Tibial artery (tissue), 4 donors: Measurements from ENCODE around the gene MAGEB4.

Experiments
- DNase-seq, 2 donors: peaks; one replicate each; pipeline ENCODE4 v3.0.0-alpha.2; 2019
- H3K27ac ChIP-seq, 2 donors: fragments of 200-600 bp; sonication (generic) in 1 of 2; 1 replicate in 1 of 2; 2 replicates in 1 of 2; pipeline ENCODE4 v1.5.1; 2018 to 2019; ENCODE audit warnings: mild to moderate bottlenecking in 1 of 2
- H3K27me3 ChIP-seq, 2 donors: fragments of 200-600 bp; sonication (generic) in 1 of 2; one replicate each; pipeline versions ENCODE4 v1.5.1 to v1.6.0; 2016 to 2019
- H3K36me3 ChIP-seq, 3 donors: fragments of 200-600 bp; sonication (generic) in 2 of 3; one replicate each; pipeline ENCODE4 v1.5.1; 2016 to 2019; ENCODE audit warnings: mild to moderate bottlenecking in 2 of 3
- H3K4me1 ChIP-seq, 4 donors: fragments of 200-600 bp; sonication (generic) in 2 of 4; 1 replicate in 3 of 4; 2 replicates in 1 of 4; pipeline ENCODE4 v1.5.1; 2016 to 2019
- H3K4me3 ChIP-seq, 2 donors: fragments of 200-600 bp; sonication (generic) in 1 of 2; 1 replicate in 1 of 2; 2 replicates in 1 of 2; pipeline ENCODE4 v1.5.1; 2018 to 2019; ENCODE audit warnings: mild to moderate bottlenecking in 2 of 2
- H3K9me3 ChIP-seq, 3 donors: fragments of 200-600 bp; sonication (generic) in 1 of 3; one replicate each; pipeline ENCODE4 v1.5.1; 2016 to 2019
- CTCF ChIP-seq, 2 experiments: fragments of 200-600 bp in 1 of 2; fragments of 450-650 bp in 1 of 2; IDR thresholded peaks; one replicate each; pipeline ENCODE4 v1.5.1; 2017 to 2019; ENCODE audit warnings: antibody characterized with exemption in 2 of 2, mild to moderate bottlenecking in 1 of 2, moderate library complexity in 1 of 2
- intact Hi-C: fragments of 100-400 bp; cut with DNase I; formaldehyde crosslinking; loops from one replicate; pipeline ENCODE4 v1.15.0; 2023; ENCODE audit warnings: low total_unique reads

Gene MAGEB4

GRCh38 chrX:30219372-30219771 is 22.4 kb upstream of the MAGEB4 start:
- H3K4me3 ChIP-seq = no peak overlapping the region
- no peak overlapping the region for H3K27ac ChIP-seq
- H3K9me3 ChIP-seq = no peaks in the 10 kb centered on the region
- no peaks in the 10 kb centered on the region for H3K27me3 ChIP-seq
- H3K4me1 ChIP-seq = no peaks in the 10 kb centered on the region
- intact Hi-C loops = no loop called here
- H3K36me3 ChIP-seq = no peaks in the 10 kb centered on the region
- TF ChIP-seq CTCF (IDR thresholded peaks at IDR 0.05) = no peak
- no peak for DNase-seq

GRCh38 chrX:30220661-30221060 is 21.1 kb upstream of the MAGEB4 start:
- no peak overlapping the region for H3K4me3 ChIP-seq
- intact Hi-C loops = no loop called here
- no peaks in the 10 kb centered on the region for H3K4me1 ChIP-seq
- H3K9me3 ChIP-seq = no peaks in the 10 kb centered on the region
- no peak overlapping the region for H3K27ac ChIP-seq
- no peaks in the 10 kb centered on the region for H3K27me3 ChIP-seq
- H3K36me3 ChIP-seq = no peaks in the 10 kb centered on the region
- TF ChIP-seq CTCF (IDR thresholded peaks at IDR 0.05) = no peak
- DNase-seq = no peak

GRCh38 chrX:30224536-30224935 is 17.3 kb upstream of the MAGEB4 start:
- no peak for DNase-seq
- intact Hi-C loops = no loop called here
- Histone ChIP-seq H3K4me3 (no peak overlapping the region), H3K36me3 (no peaks in the 10 kb centered on the region), H3K27me3 (no peaks in the 10 kb centered on the region), H3K9me3 (no peaks in the 10 kb centered on the region), H3K4me1 (no peaks in the 10 kb centered on the region), H3K27ac (no peak overlapping the region)
- no peak for TF ChIP-seq CTCF (IDR thresholded peaks at IDR 0.05)

- Histone ChIP-seq H3K27ac (no peak overlapping the region), H3K4me1 (no peaks in the 10 kb centered on the region), H3K27me3 (no peaks in the 10 kb centered on the region), H3K36me3 (no peaks in the 10 kb centered on the region), H3K9me3 (no peaks in the 10 kb centered on the region), H3K4me3 (no peak overlapping the region)
- no peak for TF ChIP-seq CTCF (IDR thresholded peaks at IDR 0.05)
- intact Hi-C loops = no loop called here
- DNase-seq = no peak
These were observed 13.3 kb upstream of the MAGEB4 start for GRCh38 chrX:30228526-30228925.

- no peak for TF ChIP-seq CTCF (IDR thresholded peaks at IDR 0.05)
- no peak within 1 kb of the TSS for H3K27ac ChIP-seq
- no peaks in the 10 kb centered on the region for H3K4me1 ChIP-seq
- no peaks in the 10 kb centered on the region for H3K27me3 ChIP-seq
- H3K9me3 ChIP-seq = no peaks in the 10 kb centered on the region
- no peaks in the 10 kb centered on the region for H3K36me3 ChIP-seq
- intact Hi-C loops = no loop called here
- no peak within 1 kb of the TSS for H3K4me3 ChIP-seq
- DNase-seq = no peak
These were observed 11.4 kb upstream of the MAGEB4 start, which contains the start of gene MAGEB3 for GRCh38 chrX:30230395-30230794. Gene MAGEB3 (plus strand): TSS chrX:30230657. CDS start chrX:30235925, 5,268 bp downstream.
